DND-41 (cell line): ENCODE data around the gene SMURF1.

Source experiments
- ATAC-seq: fragments of 200-7000 bp; cut with Tn5 transposase; 3 replicates; pipeline ENCODE4 v1.9.1; 2021; ENCODE audit warnings: low read depth; ENCODE audit not compliant: insufficient read depth
- DNase-seq: peaks from one replicate; pipeline ENCODE4 v3.0.0-alpha.2; 2020
- H2AFZ ChIP-seq: 2 replicates; pipeline ENCODE4 v1.6.0; 2012; ENCODE audit warnings: low read depth, low read length
- H3K27ac ChIP-seq: 2 replicates; pipeline ENCODE4 v1.5.1; 2012; ENCODE audit warnings: low read length, inconsistent platforms
- H3K27me3 ChIP-seq: fragments of 200-600 bp; sonication (generic); 2 replicates; pipeline ENCODE4 v1.6.0; 2012; ENCODE audit warnings: low read length, mild to moderate bottlenecking, inconsistent platforms; ENCODE audit not compliant: insufficient read depth, poor library complexity
- H3K36me3 ChIP-seq: 2 replicates; pipeline ENCODE4 v1.5.1; 2012; ENCODE audit warnings: low read length, inconsistent platforms; ENCODE audit not compliant: insufficient read depth
- H3K4me1 ChIP-seq: 2 replicates; pipeline ENCODE4 v1.5.1; 2012; ENCODE audit warnings: mild to moderate bottlenecking, low read length; ENCODE audit not compliant: insufficient read depth
- H3K4me2 ChIP-seq: 2 replicates; pipeline ENCODE4 v1.6.0; 2012; ENCODE audit warnings: mild to moderate bottlenecking, moderate library complexity, low read length, inconsistent platforms; ENCODE audit not compliant: insufficient read depth
- H3K4me3 ChIP-seq, 2 experiments: fragments of 200-600 bp in 1 of 2; shearing (Covaris generic) in 1 of 2; 2 replicates each; pipeline ENCODE4 v1.5.1; 2012 to 2016; ENCODE audit warnings: inconsistent platforms in 2 of 2, low read length in 2 of 2, mild to moderate bottlenecking in 2 of 2, low read depth in 1 of 2, moderate library complexity in 1 of 2
- H3K79me2 ChIP-seq: 2 replicates; pipeline ENCODE4 v1.6.0; 2012; ENCODE audit warnings: low read length, inconsistent platforms; ENCODE audit not compliant: insufficient read depth
- H3K9ac ChIP-seq: 2 replicates; pipeline ENCODE4 v1.6.0; 2012; ENCODE audit warnings: low read depth, mild to moderate bottlenecking, inconsistent platforms, low read length, moderate library complexity
- H3K9me3 ChIP-seq: 2 replicates; pipeline ENCODE4 v1.5.1; 2012; ENCODE audit warnings: low read length, moderate library complexity, mild to moderate bottlenecking, inconsistent platforms; ENCODE audit not compliant: insufficient read depth, severe bottlenecking
- H4K20me1 ChIP-seq: 2 replicates; pipeline ENCODE4 v1.6.0; 2012; ENCODE audit warnings: low read length; ENCODE audit not compliant: insufficient read depth
- EZH2 ChIP-seq: IDR thresholded peaks from 3 replicates; pipeline ENCODE4 v1.6.1; 2012; ENCODE audit warnings: borderline replicate concordance, low read depth, mild to moderate bottlenecking, moderate library complexity, low read length, inconsistent platforms; ENCODE audit not compliant: severe bottlenecking
- TF ChIP-seq, protein P1 (sequence below): IDR thresholded peaks from 2 replicates; pipeline ENCODE4 v1.5.1; 2012; ENCODE audit warnings: borderline replicate concordance, low read length, moderate library complexity, mild to moderate bottlenecking; ENCODE audit not compliant: poor library complexity, severe bottlenecking; ENCODE audit errors: extremely low read depth

SMURF1 gene

GRCh38 chr7:99027841-99028240 lies 116.1 kb downstream of the SMURF1 start:
- TF ChIP-seq, protein P1, sequence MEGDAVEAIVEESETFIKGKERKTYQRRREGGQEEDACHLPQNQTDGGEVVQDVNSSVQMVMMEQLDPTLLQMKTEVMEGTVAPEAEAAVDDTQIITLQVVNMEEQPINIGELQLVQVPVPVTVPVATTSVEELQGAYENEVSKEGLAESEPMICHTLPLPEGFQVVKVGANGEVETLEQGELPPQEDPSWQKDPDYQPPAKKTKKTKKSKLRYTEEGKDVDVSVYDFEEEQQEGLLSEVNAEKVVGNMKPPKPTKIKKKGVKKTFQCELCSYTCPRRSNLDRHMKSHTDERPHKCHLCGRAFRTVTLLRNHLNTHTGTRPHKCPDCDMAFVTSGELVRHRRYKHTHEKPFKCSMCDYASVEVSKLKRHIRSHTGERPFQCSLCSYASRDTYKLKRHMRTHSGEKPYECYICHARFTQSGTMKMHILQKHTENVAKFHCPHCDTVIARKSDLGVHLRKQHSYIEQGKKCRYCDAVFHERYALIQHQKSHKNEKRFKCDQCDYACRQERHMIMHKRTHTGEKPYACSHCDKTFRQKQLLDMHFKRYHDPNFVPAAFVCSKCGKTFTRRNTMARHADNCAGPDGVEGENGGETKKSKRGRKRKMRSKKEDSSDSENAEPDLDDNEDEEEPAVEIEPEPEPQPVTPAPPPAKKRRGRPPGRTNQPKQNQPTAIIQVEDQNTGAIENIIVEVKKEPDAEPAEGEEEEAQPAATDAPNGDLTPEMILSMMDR = no peak
- no peak for TF ChIP-seq EZH2
- Histone ChIP-seq H3K9me3 (no peaks in the 10 kb centered on the region), H3K4me2 (no peak overlapping the region), H3K9ac (no peak overlapping the region), H3K27me3 (no peaks in the 10 kb centered on the region), H3K27ac (no peak overlapping the region), H3K4me1 (no peaks in the 10 kb centered on the region), H3K36me3 (peaks cover 53% of the 10 kb centered on the region), H2AFZ (no peak overlapping the region), H4K20me1 (peaks cover 4% of the 10 kb centered on the region; the same call in 1 of the 2 replicates), H3K79me2 (no peaks in the 10 kb centered on the region), H3K4me3 (no peak overlapping the region)
- ATAC-seq (no peak), DNase-seq (no peak)

GRCh38 chr7:99027241-99027640 lies 116.7 kb downstream of the SMURF1 start:
- no peak overlapping the region for H3K4me2 ChIP-seq
- H3K27me3 ChIP-seq = no peaks in the 10 kb centered on the region
- no peak for ATAC-seq
- no peaks in the 10 kb centered on the region for H3K79me2 ChIP-seq
- H4K20me1 ChIP-seq = peaks cover 4% of the 10 kb centered on the region; the same call in 1 of the 2 replicates
- TF ChIP-seq EZH2 = no peak
- TF ChIP-seq, protein P1 = no peak
- H3K36me3 ChIP-seq = peaks cover 47% of the 10 kb centered on the region
- no peaks in the 10 kb centered on the region for H3K4me1 ChIP-seq
- no peak overlapping the region for H3K4me3 ChIP-seq
- no peak for DNase-seq
- H2AFZ ChIP-seq = no peak overlapping the region
- no peaks in the 10 kb centered on the region for H3K9me3 ChIP-seq
- no peak overlapping the region for H3K9ac ChIP-seq
- H3K27ac ChIP-seq = no peak overlapping the region

GRCh38 chr7:99024066-99024465 lies 119.8 kb downstream of the SMURF1 start:
- no peak overlapping the region for H3K4me3 ChIP-seq
- H3K27ac ChIP-seq = no peak overlapping the region
- no peak overlapping the region for H3K4me2 ChIP-seq
- TF ChIP-seq, protein P1 = no peak
- TF ChIP-seq EZH2 = no peak
- peaks cover 4% of the 10 kb centered on the region; the same call in 1 of the 2 replicates for H4K20me1 ChIP-seq
- DNase-seq = no peak
- H3K27me3 ChIP-seq = no peaks in the 10 kb centered on the region
- no peaks in the 10 kb centered on the region for H3K9me3 ChIP-seq
- ATAC-seq = no peak
- H3K36me3 ChIP-seq = peaks cover 31% of the 10 kb centered on the region
- H3K79me2 ChIP-seq = no peaks in the 10 kb centered on the region
- H3K9ac ChIP-seq = no peak overlapping the region
- no peak overlapping the region for H2AFZ ChIP-seq
- H3K4me1 ChIP-seq = no peaks in the 10 kb centered on the region
